Measurements from ENCODE around the gene LRRC40. TPM values are rescaled to one million over a fixed set of nuclear protein-coding genes. Genes with fewer than 3 reads are reported as not detected.

Gene LRRC40
- total and polyA plus RNA-seq, 9 of the 15 experiments (the other 6 are each of a cell fraction or from before 2014, with no cell fraction given), result 16.1 to 36.2 (median 30.9) TPM

GRCh38 chr1:70205071-70205433, 327 bp downstream of the LRRC40 start (continued):
- TF ChIP-seq ZNF407 (IDR thresholded peaks at IDR 0.05; ENCODE audit: low read depth), result no peak
- TF ChIP-seq BCL6 (CRISPR knock-in tag; IDR thresholded peaks at IDR 0.05), result no peak
- no peak for TF ChIP-seq CXXC5 (CRISPR knock-in tag; IDR thresholded peaks at IDR 0.05)
- TF ChIP-seq SRF (CRISPR knock-in tag; IDR thresholded peaks at IDR 0.05), result 0 out of 4 replicates have a peak, but pooled peaks of 1 of the 2 experiments have one; percentile 8
- TF ChIP-seq SOX6 (IDR thresholded peaks at IDR 0.05), result no peak
- peak; percentile 12; the same call in 1 of the 2 replicates for TF ChIP-seq ZNF143 (CRISPR knock-in tag; IDR thresholded peaks at IDR 0.05)
- TF ChIP-seq CHD1 (IDR thresholded peaks at IDR 0.05; ENCODE audit: low read length), result peak; percentile 40
- TF ChIP-seq ZNF280A (IDR thresholded peaks at IDR 0.05; ENCODE audit: low read depth, partially characterized antibody), result no peak
